CD4-positive, alpha-beta T cell (primary cell): ENCODE results near the gene EEFSEC. TPM values are rescaled to one million over a fixed set of nuclear protein-coding genes. Genes with fewer than 3 reads are reported as not detected.
A peak's percentile ranks its signal among the peaks of the same experiment; 100 is the strongest.

Source experiments
- ATAC-seq: fragments of 200-7000 bp; cut with Tn5 transposase; one replicate; pipeline ENCODE4 v1.10.0; 2022; ENCODE audit warnings: mild to moderate bottlenecking; ENCODE audit not compliant: poor library complexity
- CTCF ChIA-PET: fragments of 350-600 bp; sonication (Branson Sonifier 250); formaldehyde crosslinking; loops from one replicate; lab custom pipeline; 2021; ENCODE audit warnings: antibody characterized with exemption, inconsistent platforms; lab: Charles Lee
- POLR2A ChIA-PET: fragments of 350-600 bp; sonication (Branson Sonifier 250); formaldehyde crosslinking; loops from one replicate; lab custom pipeline; 2021; ENCODE audit warnings: antibody characterized with exemption, inconsistent platforms; lab: Charles Lee
- DNase-seq, 14 experiments: peaks; one replicate each; pipeline ENCODE4 v3.0.0-alpha.2; 2013 to 2020; ENCODE audit warnings: mixed read lengths in 2 of 14
- H3K27ac ChIP-seq, 2 donors: one replicate each; pipeline versions ENCODE4 v1.5.1 to v1.7.0; 2013; ENCODE audit warnings: low read length in 2 of 2, low read depth in 1 of 2, mild to moderate bottlenecking in 1 of 2
- H3K27me3 ChIP-seq, 2 experiments: 1 replicate in 1 of 2; 2 replicates in 1 of 2; pipeline versions ENCODE4 v1.6.1 to v1.7.0; 2013; ENCODE audit warnings: low read length in 2 of 2, control low read depth in 1 of 2, mild to moderate bottlenecking in 1 of 2, moderate library complexity in 1 of 2; ENCODE audit not compliant: insufficient read depth in 2 of 2, control insufficient read depth in 1 of 2
- H3K36me3 ChIP-seq: one replicate; pipeline ENCODE4 v1.6.1; 2013; ENCODE audit warnings: low read length, control low read depth; ENCODE audit not compliant: insufficient read depth
- H3K4me1 ChIP-seq: one replicate; pipeline ENCODE4 v1.6.1; 2013; ENCODE audit warnings: low read length, control low read depth; ENCODE audit not compliant: insufficient read depth
- H3K4me3 ChIP-seq: one replicate; pipeline ENCODE4 v1.5.1; 2013; ENCODE audit warnings: mild to moderate bottlenecking, low read length, moderate library complexity
- H3K9me3 ChIP-seq, 2 experiments: 1 replicate in 1 of 2; 2 replicates in 1 of 2; pipeline versions ENCODE4 v1.6.1 to v1.7.0; 2013; ENCODE audit warnings: low read length in 2 of 2, mild to moderate bottlenecking in 2 of 2, control low read depth in 1 of 2, moderate library complexity in 1 of 2; ENCODE audit not compliant: control insufficient read depth in 1 of 2, insufficient read depth in 1 of 2
- H3K27ac Mint-ChIP-seq: one replicate; pipeline ENCODE4 v1.8.0; 2020; ENCODE audit warnings: mixed read lengths
- H3K27me3 Mint-ChIP-seq: one replicate; pipeline ENCODE4 v1.8.0; 2021; ENCODE audit warnings: mixed read lengths
- H3K36me3 Mint-ChIP-seq: one replicate; pipeline ENCODE4 v1.8.0; 2021; ENCODE audit warnings: low read depth, mixed read lengths
- H3K4me1 Mint-ChIP-seq: one replicate; pipeline ENCODE4 v1.8.0; 2021; ENCODE audit warnings: low read depth, mixed read lengths
- H3K4me3 Mint-ChIP-seq: one replicate; pipeline ENCODE4 v1.8.0; 2020; ENCODE audit warnings: mild to moderate bottlenecking, mixed read lengths
- H3K9me3 Mint-ChIP-seq: one replicate; pipeline ENCODE4 v1.8.0; 2020; ENCODE audit warnings: mixed read lengths
- intact Hi-C, 2 experiments: fragments of 100-400 bp; cut with DNase I in 1 of 2; cut with micrococcal nuclease in 1 of 2; formaldehyde crosslinking; loops; one replicate each; pipeline versions ENCODE4 v1.15.1 to v1.9.0; 2023 to 2025; cut with DNase I, micrococcal nuclease
- total RNA-seq, 174 experiments: library from RNA in 2 of 174; stranded (reverse) in 2 of 174; gene quantifications; one replicate each; pipeline ENCODE4 v1.2.3 and lab custom pipeline; 2021 to 2026
- TF ChIP-seq, protein P1 (sequence below): fragments of 200-600 bp; IDR thresholded peaks from one replicate; pipeline ENCODE4 v1.8.0; 2022; ENCODE audit warnings: antibody characterized with exemption, mild to moderate bottlenecking

EEFSEC gene
- total RNA-seq, 2 experiments from 2014 or later: 13.1 to 13.9 TPM

GRCh38 chr3:128318275-128318941 is 165.1 kb downstream of the EEFSEC start:
- Mint-ChIP-seq H3K4me3 (no peak overlapping the region), H3K4me1 (peaks cover 86% of the 10 kb centered on the region), H3K36me3 (peaks cover 4% of the 10 kb centered on the region), H3K27ac (peak overlapping the region; percentile 78), H3K27me3 (no peaks in the 10 kb centered on the region), H3K9me3 (no peaks in the 10 kb centered on the region)
- ATAC-seq: no peak
- no peak for DNase-seq
- POLR2A ChIA-PET: interaction anchor here (1.2 kb wide), 2 partner anchors 10 to 23 kb away, joined by 3 to 4 read pairs; no protein-coding TSS in a partner anchor
- Histone ChIP-seq H3K9me3 (no peaks in the 10 kb centered on the region), H3K27ac (peak overlapping the region; percentile 34 to 78), H3K4me3 (no peak overlapping the region), H3K36me3 (peaks cover 17% of the 10 kb centered on the region), H3K27me3 (no peaks in the 10 kb centered on the region), H3K4me1 (peaks cover 90% of the 10 kb centered on the region)
- TF ChIP-seq, protein P1, sequence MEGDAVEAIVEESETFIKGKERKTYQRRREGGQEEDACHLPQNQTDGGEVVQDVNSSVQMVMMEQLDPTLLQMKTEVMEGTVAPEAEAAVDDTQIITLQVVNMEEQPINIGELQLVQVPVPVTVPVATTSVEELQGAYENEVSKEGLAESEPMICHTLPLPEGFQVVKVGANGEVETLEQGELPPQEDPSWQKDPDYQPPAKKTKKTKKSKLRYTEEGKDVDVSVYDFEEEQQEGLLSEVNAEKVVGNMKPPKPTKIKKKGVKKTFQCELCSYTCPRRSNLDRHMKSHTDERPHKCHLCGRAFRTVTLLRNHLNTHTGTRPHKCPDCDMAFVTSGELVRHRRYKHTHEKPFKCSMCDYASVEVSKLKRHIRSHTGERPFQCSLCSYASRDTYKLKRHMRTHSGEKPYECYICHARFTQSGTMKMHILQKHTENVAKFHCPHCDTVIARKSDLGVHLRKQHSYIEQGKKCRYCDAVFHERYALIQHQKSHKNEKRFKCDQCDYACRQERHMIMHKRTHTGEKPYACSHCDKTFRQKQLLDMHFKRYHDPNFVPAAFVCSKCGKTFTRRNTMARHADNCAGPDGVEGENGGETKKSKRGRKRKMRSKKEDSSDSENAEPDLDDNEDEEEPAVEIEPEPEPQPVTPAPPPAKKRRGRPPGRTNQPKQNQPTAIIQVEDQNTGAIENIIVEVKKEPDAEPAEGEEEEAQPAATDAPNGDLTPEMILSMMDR: no peak
- intact Hi-C loops: no loop called here
- CTCF ChIA-PET: no interaction called here

- peaks cover 79% of the 10 kb centered on the region for H3K4me1 Mint-ChIP-seq
- ChIA-PET CTCF (no interaction called here), POLR2A (interaction anchor here (1.2 kb wide), 1 partner anchor 24 kb away, joined by 4 read pairs; no protein-coding TSS in a partner anchor)
- Histone ChIP-seq H3K36me3 (peaks cover 17% of the 10 kb centered on the region), H3K27ac (peak overlapping the region in 1 of 2 donors; percentile 78), H3K27me3 (no peaks in the 10 kb centered on the region), H3K4me3 (no peak overlapping the region), H3K9me3 (no peaks in the 10 kb centered on the region), H3K4me1 (peaks cover 83% of the 10 kb centered on the region)
- no peak overlapping the region for H3K4me3 Mint-ChIP-seq
- no peaks in the 10 kb centered on the region for H3K36me3 Mint-ChIP-seq
- TF ChIP-seq, protein P1: no peak
- H3K27me3 Mint-ChIP-seq: no peaks in the 10 kb centered on the region
- intact Hi-C loops: no loop called here
- H3K27ac Mint-ChIP-seq: peak overlapping the region; percentile 78
- no peak for ATAC-seq
- DNase-seq: no peak
- H3K9me3 Mint-ChIP-seq: no peaks in the 10 kb centered on the region
Observed at GRCh38 chr3:128319107-128319506, 165.8 kb downstream of the EEFSEC start.

GRCh38 chr3:128319741-128320141 is 166.5 kb downstream of the EEFSEC start:
- peak overlapping the region; percentile 78 for H3K27ac Mint-ChIP-seq

More at GRCh38 chr3:128319741-128320141, 166.5 kb downstream of the EEFSEC start:
- Histone ChIP-seq H3K36me3 (peaks cover 17% of the 10 kb centered on the region), H3K27ac (no peak overlapping the region), H3K27me3 (no peaks in the 10 kb centered on the region), H3K4me3 (no peak overlapping the region), H3K9me3 (no peaks in the 10 kb centered on the region), H3K4me1 (peaks cover 77% of the 10 kb centered on the region)
- Mint-ChIP-seq H3K4me1 (peaks cover 79% of the 10 kb centered on the region), H3K27me3 (no peaks in the 10 kb centered on the region), H3K36me3 (no peaks in the 10 kb centered on the region), H3K9me3 (no peaks in the 10 kb centered on the region), H3K4me3 (no peak overlapping the region)
- TF ChIP-seq, protein P1: no peak
- POLR2A ChIA-PET: no interaction called here
- no peak for ATAC-seq
- CTCF ChIA-PET: no interaction called here
- no peak for DNase-seq
- intact Hi-C loops: loop anchor here (5.0 kb wide), 3 partner anchors 147 to 293 kb away; no protein-coding TSS in a partner anchor
